Effector CD8-positive, alpha-beta T cell (primary cell): ENCODE data around the gene OR52K1.
"Not testable (repeated sequence)": the region's sequence is repeated elsewhere in the genome, so short reads cannot be mapped to it uniquely, and the experiment has no call there.

ENCODE experiments used
- DNase-seq: peaks from one replicate; lab custom pipeline; 2025; lab: John Stamatoyannopoulos, UW

Gene OR52K1

DNA sequence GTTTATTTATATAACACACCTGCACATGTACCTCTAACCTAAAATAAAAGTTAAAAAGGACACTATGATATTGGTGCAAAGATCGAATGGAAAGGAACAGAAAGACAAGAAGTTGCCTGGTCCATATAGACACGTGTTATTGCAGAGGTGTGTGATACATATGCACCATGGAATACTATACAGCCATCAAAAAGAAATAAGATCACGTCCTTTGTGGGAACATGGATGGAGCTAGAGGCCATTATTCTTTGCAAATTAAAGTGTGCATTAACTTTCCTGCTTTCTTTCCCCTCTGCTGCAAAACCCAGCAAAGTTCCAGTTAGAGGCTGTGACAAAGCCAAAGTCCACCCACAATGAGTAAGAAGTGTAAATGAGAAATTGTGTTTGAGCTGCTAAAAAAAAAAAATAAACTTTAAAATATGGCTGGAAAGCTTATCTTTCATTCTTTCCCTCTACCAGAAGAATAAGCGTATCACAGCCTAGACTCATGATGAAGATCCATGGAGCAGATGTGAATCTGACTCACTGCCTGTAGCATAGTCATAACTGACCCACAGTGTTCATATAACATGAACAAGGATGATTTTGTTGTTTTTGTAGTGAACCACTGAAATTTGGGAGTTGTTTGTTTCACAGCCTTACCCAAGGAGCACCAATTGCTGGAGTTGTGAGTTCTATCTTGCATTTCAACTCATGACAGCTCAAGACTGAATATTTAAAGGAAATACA lies 9.6 kb downstream of the OR52K1 start:
- no peak for DNase-seq

DNA sequence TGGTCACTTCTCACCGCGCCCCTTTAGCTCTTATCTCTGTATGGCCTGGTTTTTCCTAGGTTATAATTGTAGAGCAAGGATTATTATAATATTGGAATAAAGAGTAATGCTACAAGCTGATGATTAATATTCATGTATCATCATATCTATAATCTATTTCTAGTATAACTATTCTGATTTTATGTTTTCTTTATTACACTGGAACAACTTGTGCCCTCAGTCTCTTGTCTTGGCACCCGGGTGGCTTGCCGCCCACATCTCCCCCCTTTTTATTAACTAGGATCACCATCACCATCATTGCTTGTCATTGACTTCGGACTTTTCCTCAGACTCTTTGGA lies 11.0 kb downstream of the OR52K1 start:
- no peak for DNase-seq

GRCh38 chr11:4495487-4495886 lies 13.0 kb downstream of the OR52K1 start:
- no peak for DNase-seq

GRCh38 chr11:4495986-4496385 lies 13.5 kb downstream of the OR52K1 start:
- no peak for DNase-seq

GRCh38 chr11:4496557-4497248 lies 14.3 kb downstream of the OR52K1 start:
- DNase-seq, result no peak

GRCh38 chr11:4508886-4509285 lies 26.4 kb downstream of the OR52K1 start:
- DNase-seq, result no peak

GRCh38 chr11:4511282-4512245 lies 29.1 kb downstream of the OR52K1 start:
- DNase-seq, result no peak

DNA sequence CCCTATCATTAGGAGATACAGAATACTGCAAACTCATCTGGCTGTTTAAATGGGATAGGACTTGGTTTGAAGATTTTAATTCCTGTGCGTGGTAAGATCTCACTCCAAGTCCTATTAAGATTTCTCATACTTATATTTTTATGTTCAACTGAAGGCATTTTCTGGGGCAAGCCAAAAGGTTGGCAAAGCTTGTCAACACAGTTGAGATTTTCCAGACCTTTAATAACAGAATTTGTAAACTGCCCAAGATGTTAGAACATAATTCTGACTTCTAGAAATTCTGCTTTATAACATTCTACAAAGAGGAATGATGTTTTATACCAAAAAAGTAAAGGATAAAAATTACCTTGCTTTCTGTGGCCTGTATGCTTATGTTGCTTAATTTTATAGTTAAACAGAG lies 31.8 kb downstream of the OR52K1 start:
- no peak for DNase-seq

DNA sequence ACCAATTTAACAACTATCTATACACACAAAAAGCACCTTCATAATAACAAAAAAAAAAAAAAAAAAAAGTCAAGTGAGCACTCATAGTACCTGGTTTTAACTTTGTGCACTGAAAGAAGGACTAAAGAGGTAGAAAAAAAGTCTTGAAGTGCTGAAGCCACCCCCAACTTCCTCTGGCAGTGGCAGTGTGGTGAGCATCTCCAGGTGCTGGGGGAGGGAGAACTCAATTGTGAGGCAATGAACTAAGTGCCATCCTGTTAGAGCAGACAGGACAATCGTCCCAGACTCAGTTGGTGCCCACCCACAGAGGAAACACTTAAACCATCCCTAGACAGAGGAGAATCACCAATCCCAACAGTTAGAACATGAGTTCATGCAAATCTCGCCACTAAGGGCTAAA lies 39.9 kb downstream of the OR52K1 start:
- DNase-seq, result no peak

DNA sequence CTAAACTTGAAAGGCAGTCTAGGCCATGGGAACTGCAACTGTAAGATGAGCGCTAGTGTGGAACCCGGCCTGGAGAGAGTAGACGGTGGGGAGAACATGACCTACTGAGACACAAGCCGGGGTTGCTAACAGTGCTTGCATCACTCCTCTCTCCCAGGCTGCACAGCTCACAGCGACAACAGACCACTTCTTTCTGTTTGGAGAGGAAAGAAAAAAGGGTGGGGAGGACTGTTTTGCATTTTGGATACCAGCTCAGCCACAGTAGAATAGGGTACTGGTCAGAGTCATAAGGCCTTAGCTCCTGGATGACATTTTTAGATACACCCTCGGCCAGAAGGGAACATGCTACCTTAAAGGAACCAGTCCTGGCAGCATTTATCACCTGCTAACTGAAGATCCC lies 40.3 kb downstream of the OR52K1 start:
- no peak for DNase-seq

DNA sequence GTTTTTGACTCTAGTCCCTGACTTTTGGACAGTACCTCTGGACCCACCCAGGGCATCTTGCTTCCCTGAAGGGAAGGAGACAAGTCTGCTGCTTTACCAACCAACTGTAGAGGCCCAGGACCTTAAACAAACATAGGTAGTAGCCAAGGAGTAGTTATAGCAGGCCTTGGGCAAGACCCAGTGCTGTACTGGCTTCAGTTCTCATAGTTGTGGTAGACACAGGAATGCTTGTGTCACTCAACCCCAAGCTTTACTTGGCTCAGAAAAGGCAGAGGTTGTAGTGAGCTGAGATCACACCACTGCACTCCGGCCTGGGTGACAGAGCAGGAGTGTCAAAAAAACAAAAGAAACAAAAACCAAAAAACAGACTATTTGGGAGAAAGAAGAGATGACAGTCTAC lies 41.2 kb downstream of the OR52K1 start:
- DNase-seq, result no peak

DNA sequence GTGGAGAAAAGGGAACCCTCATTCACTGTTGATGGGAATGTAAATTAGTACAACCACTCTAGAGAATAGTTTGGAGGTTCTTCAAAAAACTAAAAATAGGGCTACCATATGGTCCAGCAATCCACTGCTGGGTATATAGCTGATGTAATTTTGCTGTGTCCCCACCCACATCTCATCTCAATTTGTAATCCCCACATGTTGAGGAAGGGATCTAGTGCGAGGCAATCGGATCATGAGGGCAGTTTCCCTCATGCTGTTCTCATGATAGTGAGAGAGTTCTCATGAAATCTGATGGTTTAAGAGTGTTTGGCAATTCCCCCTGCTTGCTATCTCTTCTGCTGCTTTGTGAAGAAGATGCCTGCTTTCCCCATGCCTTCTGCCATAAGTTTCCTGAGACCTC lies 45.5 kb downstream of the OR52K1 start:
- no peak for DNase-seq

- DNase-seq, result not testable (repeated sequence)
Measured at GRCh38 chr11:4531686-4532085, 49.2 kb downstream of the OR52K1 start.

- peak; percentile 8 for DNase-seq
Measured at GRCh38 chr11:4539603-4540219, 57.3 kb downstream of the OR52K1 start.

GRCh38 chr11:4541071-4541470 lies 58.6 kb downstream of the OR52K1 start:
- DNase-seq, result no peak
